ENCODE results near the gene PRIMA1. TPM values are rescaled to one million over a fixed set of nuclear protein-coding genes. Genes with fewer than 3 reads are reported as not detected.

PRIMA1 gene
- total and polyA plus RNA-seq, 9 of the 15 experiments (the other 6 are each of a cell fraction or from before 2014, with no cell fraction given): not detected

DNA sequence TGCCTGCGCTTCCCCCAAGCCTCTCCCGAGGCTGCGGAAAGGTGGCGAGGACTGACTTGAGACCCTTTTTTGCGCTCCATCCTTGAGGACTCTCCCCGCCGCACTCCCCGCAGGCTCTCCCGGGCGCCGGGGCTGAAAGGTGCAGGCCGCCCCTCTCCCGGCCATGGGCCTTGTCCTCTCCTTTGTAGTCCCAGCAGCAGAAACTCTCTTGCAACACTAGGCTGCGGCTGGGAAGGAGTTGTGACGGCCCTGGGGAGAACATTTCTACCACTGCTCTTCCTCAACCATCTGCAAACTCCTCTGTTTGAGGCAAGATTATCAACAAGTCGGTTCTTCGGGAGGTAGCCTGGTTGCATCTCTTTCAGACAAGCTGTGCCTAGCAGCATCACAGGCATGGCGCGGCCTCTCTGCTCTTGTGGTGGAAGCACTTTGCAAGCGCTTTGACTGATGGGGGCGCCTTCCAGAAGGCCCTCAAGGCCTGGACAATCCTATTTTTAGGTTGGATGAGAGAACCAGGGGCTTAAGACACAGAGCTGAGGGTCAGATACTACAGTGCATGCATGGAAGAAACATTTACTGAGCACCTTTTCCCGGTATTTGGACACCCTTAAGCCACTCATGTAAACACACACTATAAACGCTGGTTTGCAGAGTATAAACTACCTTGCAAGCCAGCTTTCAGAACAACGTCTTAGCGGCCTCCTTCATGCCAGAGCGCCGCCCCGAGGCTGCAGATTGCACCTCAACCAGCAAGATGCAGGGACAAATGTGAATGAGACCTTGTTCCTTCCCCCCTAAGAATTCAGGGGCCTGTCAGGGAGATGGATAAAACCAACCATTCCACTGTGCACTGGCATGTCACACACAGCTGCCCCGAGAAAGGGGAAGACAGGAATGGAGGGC, 1.2 kb upstream of the PRIMA1 start (continued):
- TF ChIP-seq ZNF699 (CRISPR knock-in tag; IDR thresholded peaks at IDR 0.05; ENCODE audit: insufficient replicate concordance): no peak
- no peak for TF ChIP-seq CBFB (CRISPR knock-in tag; IDR thresholded peaks at IDR 0.05)
- no peak for TF ChIP-seq ZNF217 (CRISPR knock-in tag; IDR thresholded peaks at IDR 0.05)
- TF ChIP-seq CBX1 (IDR thresholded peaks at IDR 0.05; ENCODE audit: low read depth): no peak
- TF ChIP-seq, protein P1, sequence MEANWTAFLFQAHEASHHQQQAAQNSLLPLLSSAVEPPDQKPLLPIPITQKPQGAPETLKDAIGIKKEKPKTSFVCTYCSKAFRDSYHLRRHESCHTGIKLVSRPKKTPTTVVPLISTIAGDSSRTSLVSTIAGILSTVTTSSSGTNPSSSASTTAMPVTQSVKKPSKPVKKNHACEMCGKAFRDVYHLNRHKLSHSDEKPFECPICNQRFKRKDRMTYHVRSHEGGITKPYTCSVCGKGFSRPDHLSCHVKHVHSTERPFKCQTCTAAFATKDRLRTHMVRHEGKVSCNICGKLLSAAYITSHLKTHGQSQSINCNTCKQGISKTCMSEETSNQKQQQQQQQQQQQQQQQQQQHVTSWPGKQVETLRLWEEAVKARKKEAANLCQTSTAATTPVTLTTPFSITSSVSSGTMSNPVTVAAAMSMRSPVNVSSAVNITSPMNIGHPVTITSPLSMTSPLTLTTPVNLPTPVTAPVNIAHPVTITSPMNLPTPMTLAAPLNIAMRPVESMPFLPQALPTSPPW (CRISPR knock-in tag; IDR thresholded peaks at IDR 0.05): no peak
- TF ChIP-seq, protein P2, sequence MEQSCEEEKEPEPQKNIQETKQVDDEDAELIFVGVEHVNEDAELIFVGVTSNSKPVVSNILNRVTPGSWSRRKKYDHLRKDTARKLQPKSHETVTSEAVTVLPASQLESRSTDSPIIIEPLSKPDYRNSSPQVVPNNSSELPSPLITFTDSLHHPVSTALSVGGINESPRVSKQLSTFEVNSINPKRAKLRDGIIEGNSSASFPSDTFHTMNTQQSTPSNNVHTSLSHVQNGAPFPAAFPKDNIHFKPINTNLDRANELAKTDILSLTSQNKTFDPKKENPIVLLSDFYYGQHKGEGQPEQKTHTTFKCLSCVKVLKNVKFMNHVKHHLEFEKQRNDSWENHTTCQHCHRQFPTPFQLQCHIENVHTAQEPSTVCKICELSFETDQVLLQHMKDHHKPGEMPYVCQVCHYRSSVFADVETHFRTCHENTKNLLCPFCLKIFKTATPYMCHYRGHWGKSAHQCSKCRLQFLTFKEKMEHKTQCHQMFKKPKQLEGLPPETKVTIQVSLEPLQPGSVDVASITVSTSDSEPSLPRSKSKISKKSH (CRISPR knock-in tag; IDR thresholded peaks at IDR 0.05): no peak
